GM15510 (cell line): ENCODE measurements around the gene AK9.

Experiments
- POLR2A ChIP-seq: IDR thresholded peaks from 3 replicates; pipeline ENCODE4 v1.6.1; 2011; ENCODE audit warnings: borderline replicate concordance; ENCODE audit not compliant: insufficient read length; ENCODE audit errors: extremely low read depth

The AK9 gene

GRCh38 chr6:109579361-109579760 lies 111.6 kb downstream of the AK9 start:
- no peak for TF ChIP-seq POLR2A

GRCh38 chr6:109561844-109562243 lies 129.2 kb downstream of the AK9 start:
- TF ChIP-seq POLR2A = no peak

GRCh38 chr6:109531446-109531845 lies 159.6 kb downstream of the AK9 start:
- no peak for TF ChIP-seq POLR2A

GRCh38 chr6:109527989-109528388 lies 163.0 kb downstream of the AK9 start:
- TF ChIP-seq POLR2A = no peak

GRCh38 chr6:109526905-109527628 lies 163.9 kb downstream of the AK9 start:
- TF ChIP-seq POLR2A = no peak

- TF ChIP-seq POLR2A = no peak
Measured at GRCh38 chr6:109524129-109524528, 166.9 kb downstream of the AK9 start.

GRCh38 chr6:109523478-109523877 lies 167.5 kb downstream of the AK9 start:
- TF ChIP-seq POLR2A = no peak

- no peak for TF ChIP-seq POLR2A
Measured at GRCh38 chr6:109521080-109521479, 169.9 kb downstream of the AK9 start.

- TF ChIP-seq POLR2A = no peak
Measured at GRCh38 chr6:109516929-109517328, 174.1 kb downstream of the AK9 start.

GRCh38 chr6:109515781-109516409 lies 175.1 kb downstream of the AK9 start:
- TF ChIP-seq POLR2A = no peak

- no peak for TF ChIP-seq POLR2A
Measured at GRCh38 chr6:109514946-109515345, 176.1 kb downstream of the AK9 start.

GRCh38 chr6:109513571-109514071 lies 177.4 kb downstream of the AK9 start:
- TF ChIP-seq POLR2A = no peak

GRCh38 chr6:109512271-109512817 lies 178.7 kb downstream of the AK9 start:
- no peak for TF ChIP-seq POLR2A

GRCh38 chr6:109511832-109512231 lies 179.2 kb downstream of the AK9 start:
- no peak for TF ChIP-seq POLR2A

- TF ChIP-seq POLR2A = no peak
Measured at GRCh38 chr6:109510358-109510757, 180.6 kb downstream of the AK9 start.
